Adrenal gland (tissue), 12 donors: ENCODE data around the gene DHRS7B. TPM values are rescaled to one million over a fixed set of nuclear protein-coding genes. Genes with fewer than 3 reads are reported as not detected.

Experiments
- DNase-seq, 7 donors: peaks; one replicate each; pipeline ENCODE4 v3.0.0-alpha.2; 2019 to 2020
- H3K27ac ChIP-seq, 5 donors: fragments of 200-600 bp; sonication (generic) in 4 of 5; 1 replicate in 3 of 5; 2 replicates in 2 of 5; pipeline versions ENCODE4 v1.5.1 to v1.8.0; 2016 to 2020; ENCODE audit warnings: mild to moderate bottlenecking in 1 of 5
- H3K27me3 ChIP-seq: fragments of 200-600 bp; 2 replicates; pipeline ENCODE4 v1.8.0; 2021
- H3K36me3 ChIP-seq, 2 donors: fragments of 200-600 bp; replicated peaks in 1 of 2; 1 replicate in 1 of 2; 2 replicates in 1 of 2; pipeline versions ENCODE4 v1.5.1 to v1.8.0; 2018 to 2022
- H3K4me1 ChIP-seq, 2 donors: fragments of 200-600 bp; replicated peaks in 1 of 2; 1 replicate in 1 of 2; 2 replicates in 1 of 2; pipeline versions ENCODE4 v1.5.1 to v1.8.0; 2018 to 2021
- H3K4me3 ChIP-seq, 4 donors: fragments of 200-600 bp; sonication (generic) in 3 of 4; one replicate each; pipeline ENCODE4 v1.5.1; 2016 to 2018
- H3K9me3 ChIP-seq, 3 donors: fragments of 200-600 bp; sonication (generic) in 1 of 3; replicated peaks in 1 of 3; 1 replicate in 2 of 3; 2 replicates in 1 of 3; pipeline versions ENCODE4 v1.5.1 to v1.8.0; 2016 to 2021
- POLR2A ChIP-seq, 2 donors: fragments of 450-650 bp; IDR thresholded peaks; one replicate each; pipeline ENCODE4 v1.6.1; 2017; ENCODE audit warnings: antibody characterized with exemption in 2 of 2, mild to moderate bottlenecking in 2 of 2, moderate library complexity in 1 of 2
- WGBS, 4 donors: extraction: QIAGEN DNeasy Blood & Tissue Kit in 2 of 4; methylation state at CpG; one replicate each; pipeline versions ENCODE4 v1.1.5 to v1.1.7; 2013 to 2017; 5-methylcytosine and 5-hydroxymethylcytosine counted together
- intact Hi-C, 2 donors: fragments of 100-400 bp; cut with DNase I; formaldehyde crosslinking; loops; one replicate each; pipeline versions ENCODE4 v1.14.1 to v1.15.0; 2022 to 2023
- polyA plus RNA-seq, 3 donors: library from polyadenylated mRNA; stranded (reverse); fragments of 200-250 nt in 2 of 3; fragments of 350-450 nt in 1 of 3; fragmentation: Illumina TruSeq in 1 of 3; extraction: RNeasy Lipid Tissue Mini Kit (QIAGEN cat#74804) in 1 of 3; gene quantifications; one replicate each; pipeline ENCODE4 v1.2.3, GENCODE V29; 2013 to 2014
- total RNA-seq, 9 donors: library from RNA; depleted of rRNA in 4 of 9; stranded (reverse); fragments of >200 nt in 4 of 9; fragments of 120-200 nt in 1 of 9; fragmentation: NEBNext Ultra II Directional in 1 of 9; extraction: Animal tissue kit (Norgen Biotek cat#: 25700) in 1 of 9; gene quantifications; one replicate each; pipeline versions ENCODE4 v1.1.0 to v1.2.4, GENCODE V29; 2013 to 2023
- TF ChIP-seq, protein P1 (sequence below), 6 experiments: fragments of 450-650 bp in 4 of 6; fragments of 200-600 bp in 2 of 6; sonication (generic) in 1 of 6; IDR thresholded peaks; 1 replicate in 5 of 6; 2 replicates in 1 of 6; pipeline versions ENCODE4 v1.5.1 to v1.8.0; 2016 to 2021; ENCODE audit warnings: antibody characterized with exemption in 6 of 6, mild to moderate bottlenecking in 2 of 6, moderate library complexity in 1 of 6
- donor health status: healthy with polysubstance abuse.
- donor health status: Bipolar disorder and iron deficiency.
- donor health status: DM: yes; HTN: yes; CAD: no.
- donor health status: DM: no; HTN: no; CAD: no.
- donor health status: DM: no; HTN: no; CAD: no.
- donor health status: DM: yes; HTN: yes; CAD: no.

Gene DHRS7B
- total and polyA plus RNA-seq, 12 donors = 18.0 to 68.5 (median 40.8) TPM

DNA sequence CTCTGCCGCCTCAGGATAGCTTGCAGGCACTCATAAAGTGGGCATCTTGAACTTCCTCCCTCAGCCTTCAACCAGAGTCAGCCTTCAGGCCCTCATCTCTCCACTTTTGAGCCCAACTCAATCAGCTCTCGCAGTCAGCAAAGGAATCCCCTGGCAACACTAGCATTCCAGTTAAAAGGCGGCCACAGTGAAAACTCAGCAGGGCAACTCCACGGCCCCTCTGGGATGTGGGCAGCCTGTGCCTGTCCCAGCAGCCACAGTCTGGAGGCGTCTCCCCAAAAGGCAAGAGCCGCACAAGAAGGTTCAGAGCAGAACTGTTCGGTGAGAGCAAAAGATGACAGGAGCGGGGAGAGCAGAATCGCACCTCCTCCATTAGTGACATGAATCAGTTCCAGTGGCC is 78.2 kb downstream of the DHRS7B start:
- no peak for DNase-seq

DNA sequence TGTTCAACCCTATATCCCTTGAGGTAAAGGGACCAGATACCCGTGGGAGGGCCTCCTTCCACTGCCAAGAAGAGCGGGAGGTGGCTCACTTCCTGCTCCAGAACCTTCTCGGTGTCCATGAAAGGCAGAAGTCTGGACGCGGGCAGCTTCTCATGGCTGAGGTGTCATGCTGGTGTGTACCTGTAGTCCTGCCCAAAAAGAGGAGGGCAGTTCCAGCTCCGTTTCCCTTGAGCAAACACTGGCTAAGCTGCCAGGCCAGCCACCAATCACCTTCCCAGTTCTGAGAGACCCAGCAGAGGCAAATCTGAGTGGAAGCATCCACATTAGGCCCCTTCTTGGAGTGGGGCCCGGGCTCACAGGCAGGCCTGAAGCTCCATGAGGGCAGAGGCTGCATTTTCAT is 81.6 kb downstream of the DHRS7B start:
- no peak for TF ChIP-seq POLR2A (IDR thresholded peaks at IDR 0.05)
- TF ChIP-seq, protein P1, sequence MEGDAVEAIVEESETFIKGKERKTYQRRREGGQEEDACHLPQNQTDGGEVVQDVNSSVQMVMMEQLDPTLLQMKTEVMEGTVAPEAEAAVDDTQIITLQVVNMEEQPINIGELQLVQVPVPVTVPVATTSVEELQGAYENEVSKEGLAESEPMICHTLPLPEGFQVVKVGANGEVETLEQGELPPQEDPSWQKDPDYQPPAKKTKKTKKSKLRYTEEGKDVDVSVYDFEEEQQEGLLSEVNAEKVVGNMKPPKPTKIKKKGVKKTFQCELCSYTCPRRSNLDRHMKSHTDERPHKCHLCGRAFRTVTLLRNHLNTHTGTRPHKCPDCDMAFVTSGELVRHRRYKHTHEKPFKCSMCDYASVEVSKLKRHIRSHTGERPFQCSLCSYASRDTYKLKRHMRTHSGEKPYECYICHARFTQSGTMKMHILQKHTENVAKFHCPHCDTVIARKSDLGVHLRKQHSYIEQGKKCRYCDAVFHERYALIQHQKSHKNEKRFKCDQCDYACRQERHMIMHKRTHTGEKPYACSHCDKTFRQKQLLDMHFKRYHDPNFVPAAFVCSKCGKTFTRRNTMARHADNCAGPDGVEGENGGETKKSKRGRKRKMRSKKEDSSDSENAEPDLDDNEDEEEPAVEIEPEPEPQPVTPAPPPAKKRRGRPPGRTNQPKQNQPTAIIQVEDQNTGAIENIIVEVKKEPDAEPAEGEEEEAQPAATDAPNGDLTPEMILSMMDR (IDR thresholded peaks at IDR 0.05) = no peak
- no peak for DNase-seq
- intact Hi-C loops = no loop called here
- Histone ChIP-seq H3K27ac (no peak overlapping the region), H3K4me3 (no peak overlapping the region), H3K27me3 (no peaks in the 10 kb centered on the region), H3K4me1 (peaks cover 14 to 32% of the 10 kb centered on the region in 2 donors), H3K9me3 (no peaks in the 10 kb centered on the region), H3K36me3 (peaks cover 0 to 15% of the 10 kb centered on the region in 2 donors)
- WGBS, 4 donors = 84 to 89% (median 87%) methylated on average over 6 to 7 of the region's 7 CpGs

More for the DNA sequence above, 78.2 kb downstream of the DHRS7B start:
- Histone ChIP-seq H3K9me3 (no peaks in the 10 kb centered on the region), H3K4me1 (peaks cover 0 to 3% of the 10 kb centered on the region in 2 donors), H3K27me3 (no peaks in the 10 kb centered on the region), H3K36me3 (peaks cover 0 to 2% of the 10 kb centered on the region in 2 donors), H3K27ac (no peak overlapping the region), H3K4me3 (no peak overlapping the region)
- 90 to 93% (median 92%) methylated on average over 8 to 9 of the region's 9 CpGs for whole genome bisulfite sequencing, 4 donors
- intact Hi-C loops = no loop called here
- no peak for TF ChIP-seq POLR2A (IDR thresholded peaks at IDR 0.05)
- TF ChIP-seq, protein P1 (IDR thresholded peaks at IDR 0.05) = no peak

DNA sequence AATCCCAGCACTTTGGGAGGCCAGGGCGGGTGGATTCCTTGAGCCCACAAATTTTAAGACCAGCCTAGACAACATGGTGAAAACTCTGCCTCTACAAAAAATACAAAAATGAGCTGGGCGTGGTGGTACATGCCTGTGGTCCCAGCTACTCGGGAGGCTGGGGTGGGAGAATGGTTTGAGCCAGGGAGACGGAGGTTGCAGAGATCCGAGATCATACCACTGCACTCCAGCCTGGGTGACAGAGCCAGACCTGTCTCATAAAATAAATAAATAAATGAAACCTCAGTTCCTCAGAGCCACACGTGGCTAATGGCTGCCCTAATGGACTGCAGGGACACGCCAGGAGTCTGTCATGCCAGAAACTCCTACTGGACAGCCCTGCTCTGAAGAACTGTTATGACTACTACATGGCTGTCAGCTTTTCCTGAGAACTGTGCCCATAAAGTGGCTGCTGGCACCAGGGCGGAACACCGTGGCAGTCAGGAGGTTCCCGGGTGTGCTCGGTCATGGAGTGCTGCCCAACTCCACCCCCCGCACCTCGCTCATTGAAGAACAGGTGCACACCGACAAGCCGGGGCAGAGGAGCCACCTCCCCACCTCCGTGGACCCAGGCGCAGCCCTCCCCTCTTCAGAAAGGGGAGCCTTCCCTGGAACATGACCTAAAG is 82.9 kb downstream of the DHRS7B start:
- Histone ChIP-seq H3K9me3 (no peaks in the 10 kb centered on the region), H3K27ac (no peak overlapping the region), H3K4me1 (peaks cover 16 to 32% of the 10 kb centered on the region in 2 donors), H3K4me3 (no peak overlapping the region), H3K36me3 (peaks cover 0 to 15% of the 10 kb centered on the region in 2 donors), H3K27me3 (no peaks in the 10 kb centered on the region)
- WGBS, 4 donors = 78 to 87% (median 86%) methylated on average over 7 to 17 of the region's 17 CpGs
- DNase-seq = no peak
- intact Hi-C loops = loop anchor here in 1 of 2 donors (10.0 kb wide), 1 partner anchor 185 kb away; no protein-coding TSS in a partner anchor
- no peak for TF ChIP-seq POLR2A (IDR thresholded peaks at IDR 0.05)
- TF ChIP-seq, protein P1 (IDR thresholded peaks at IDR 0.05) = no peak

DNA sequence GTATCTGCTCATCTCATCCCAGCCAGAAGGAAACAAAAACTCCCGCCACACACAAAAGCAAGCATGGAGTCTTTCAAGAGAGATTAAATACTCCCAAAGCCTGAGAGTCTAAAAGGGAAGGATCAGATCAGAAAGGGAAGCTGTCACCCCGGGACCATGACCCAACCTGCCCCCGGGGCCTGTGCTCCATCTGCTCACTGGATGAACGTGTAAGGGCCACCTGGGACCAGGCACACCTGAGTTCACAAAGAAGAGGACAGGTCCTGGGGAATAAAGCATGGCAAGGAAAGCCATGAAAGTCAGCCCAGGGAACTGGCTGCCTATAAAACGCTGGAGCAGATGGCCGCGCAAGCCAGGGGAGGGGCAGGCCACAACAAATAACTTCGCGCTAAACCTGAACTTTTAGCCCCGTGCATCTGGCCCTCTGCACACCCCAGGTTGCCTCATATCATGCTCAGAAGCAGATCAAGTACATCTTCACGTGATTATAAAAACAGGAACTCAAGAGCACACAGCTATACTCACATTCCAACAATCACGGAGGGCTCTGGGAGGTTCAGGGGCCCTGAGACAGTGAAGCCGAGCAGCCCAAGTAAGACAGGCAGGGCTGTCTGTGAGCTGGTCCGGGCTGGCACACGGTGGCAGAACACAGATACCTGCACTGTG is 83.8 kb downstream of the DHRS7B start:
- peaks cover 23 to 41% of the 10 kb centered on the region in 2 donors for H3K4me1 ChIP-seq
- no peaks in the 10 kb centered on the region for H3K9me3 ChIP-seq
- no peak for TF ChIP-seq POLR2A (IDR thresholded peaks at IDR 0.05)
- TF ChIP-seq, protein P1 (IDR thresholded peaks at IDR 0.05) = no peak
- no peak overlapping the region for H3K27ac ChIP-seq
- DNase-seq = no peak
- H3K27me3 ChIP-seq = no peaks in the 10 kb centered on the region
- peaks cover 0 to 15% of the 10 kb centered on the region in 2 donors for H3K36me3 ChIP-seq
- WGBS, 4 donors = 73 to 79% (median 76%) methylated on average over 13 to 15 of the region's 15 CpGs
- intact Hi-C loops = loop anchor here in 1 of 2 donors (10.0 kb wide), 1 partner anchor 186 kb away; no protein-coding TSS in a partner anchor
- no peak overlapping the region for H3K4me3 ChIP-seq
